ENCODE results near the gene ZNF577.
"Not testable (repeated sequence)": the region's sequence is repeated elsewhere in the genome, so short reads cannot be mapped to it uniquely, and the experiment has no call there.

DNA sequence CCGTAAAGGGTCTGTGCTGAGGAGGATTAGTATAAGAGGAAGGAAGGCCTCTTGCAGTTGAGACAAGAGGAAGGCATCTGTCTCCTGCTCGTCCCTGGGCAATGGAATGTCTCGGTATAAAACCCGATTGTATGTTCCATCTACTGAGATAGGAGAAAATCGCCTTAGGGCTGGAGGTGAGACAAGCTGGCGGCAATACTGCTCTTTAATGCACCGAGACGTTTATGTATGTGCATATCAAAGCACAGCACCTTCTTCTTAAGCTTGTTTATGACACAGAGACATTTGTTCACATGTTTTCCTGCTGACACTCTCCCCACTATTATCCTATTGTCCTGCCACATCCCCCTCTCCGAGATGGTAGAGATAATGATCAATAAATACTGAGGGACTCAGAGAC lies 18.4 kb upstream of the ZNF577 start:
- TF ChIP-seq, protein P1, sequence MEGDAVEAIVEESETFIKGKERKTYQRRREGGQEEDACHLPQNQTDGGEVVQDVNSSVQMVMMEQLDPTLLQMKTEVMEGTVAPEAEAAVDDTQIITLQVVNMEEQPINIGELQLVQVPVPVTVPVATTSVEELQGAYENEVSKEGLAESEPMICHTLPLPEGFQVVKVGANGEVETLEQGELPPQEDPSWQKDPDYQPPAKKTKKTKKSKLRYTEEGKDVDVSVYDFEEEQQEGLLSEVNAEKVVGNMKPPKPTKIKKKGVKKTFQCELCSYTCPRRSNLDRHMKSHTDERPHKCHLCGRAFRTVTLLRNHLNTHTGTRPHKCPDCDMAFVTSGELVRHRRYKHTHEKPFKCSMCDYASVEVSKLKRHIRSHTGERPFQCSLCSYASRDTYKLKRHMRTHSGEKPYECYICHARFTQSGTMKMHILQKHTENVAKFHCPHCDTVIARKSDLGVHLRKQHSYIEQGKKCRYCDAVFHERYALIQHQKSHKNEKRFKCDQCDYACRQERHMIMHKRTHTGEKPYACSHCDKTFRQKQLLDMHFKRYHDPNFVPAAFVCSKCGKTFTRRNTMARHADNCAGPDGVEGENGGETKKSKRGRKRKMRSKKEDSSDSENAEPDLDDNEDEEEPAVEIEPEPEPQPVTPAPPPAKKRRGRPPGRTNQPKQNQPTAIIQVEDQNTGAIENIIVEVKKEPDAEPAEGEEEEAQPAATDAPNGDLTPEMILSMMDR (IDR thresholded peaks at IDR 0.05) = not testable (repeated sequence)
- TF ChIP-seq POLR2A, POLR2AphosphoS5 (IDR thresholded peaks at IDR 0.05): not testable (repeated sequence)
